IMR-90 (cell line): Measurements from ENCODE around the gene LCNL1. TPM values are rescaled to one million over a fixed set of nuclear protein-coding genes. Genes with fewer than 3 reads are reported as not detected.

Source experiments
- ATAC-seq: fragments of 200-7000 bp; cut with Tn5 transposase; 2 replicates; pipeline ENCODE4 v1.9.1; 2020; ENCODE audit warnings: low read depth, mild to moderate bottlenecking, moderate library complexity
- BruUV-seq: library from RNA; stranded (reverse); fragments of 400-500 nt; replicated peaks from 2 replicates; lab custom pipeline; 2021; lab: Mats Ljungman, UMichigan
- CTCF ChIA-PET: fragments of 300-600 bp; formaldehyde crosslinking; extraction: SDS; loops from one replicate; lab custom pipeline; 2021; ENCODE audit warnings: antibody characterized with exemption; lab: Yijun Ruan, JAX
- POLR2A ChIA-PET: fragments of 300-600 bp; sonication (Branson Sonifier 250); formaldehyde crosslinking; loops from one replicate; lab custom pipeline; 2022; ENCODE audit warnings: antibody characterized with exemption; ENCODE audit not compliant: unreplicated experiment; lab: Charles Lee
- DNase-seq: peaks from one replicate; pipeline ENCODE4 v3.0.0; 2013
- H2AFZ ChIP-seq: replicated peaks from 2 replicates; pipeline ENCODE3; 2013; ENCODE audit warnings: low read length, mild to moderate bottlenecking; ENCODE audit not compliant: poor library complexity
- H2AK5ac ChIP-seq: 2 replicates; pipeline ENCODE4 v1.6.1; 2013; ENCODE audit warnings: low read depth, low read length, inconsistent platforms
- H2AK9ac ChIP-seq: replicated peaks from 2 replicates; pipeline ENCODE3; 2013; ENCODE audit warnings: mild to moderate bottlenecking, low read depth, low read length, moderate library complexity; ENCODE audit not compliant: poor library complexity
- H2BK120ac ChIP-seq: 2 replicates; pipeline ENCODE4 v1.6.1; 2013; ENCODE audit warnings: low read depth, low read length, inconsistent platforms
- H2BK15ac ChIP-seq: 3 replicates; pipeline ENCODE4 v1.6.1; 2013; ENCODE audit warnings: low read depth, low read length, inconsistent platforms
- H2BK20ac ChIP-seq: 2 replicates; pipeline ENCODE4 v1.6.1; 2013; ENCODE audit warnings: low read depth, mild to moderate bottlenecking, inconsistent platforms, low read length, moderate library complexity
- H2BK5ac ChIP-seq: 2 replicates; pipeline ENCODE4 v1.6.1; 2013; ENCODE audit warnings: mild to moderate bottlenecking, low read depth, low read length, inconsistent platforms; ENCODE audit not compliant: poor library complexity, severe bottlenecking
- H3K14ac ChIP-seq: replicated peaks from 2 replicates; pipeline ENCODE4 v1.6.1; 2013; ENCODE audit warnings: low read depth, low read length, inconsistent platforms
- H3K18ac ChIP-seq: 2 replicates; pipeline ENCODE4 v1.6.1; 2013; ENCODE audit warnings: low read depth, low read length, control low read depth
- H3K23ac ChIP-seq: 2 replicates; pipeline ENCODE4 v1.6.1; 2013; ENCODE audit warnings: low read depth, low read length, inconsistent platforms
- H3K27ac ChIP-seq: 2 replicates; pipeline ENCODE4 v1.5.1; 2013; ENCODE audit warnings: mild to moderate bottlenecking, control low read depth, low read length; ENCODE audit not compliant: insufficient read depth
- H3K27me3 ChIP-seq: 2 replicates; pipeline ENCODE4 v1.6.1; 2013; ENCODE audit warnings: low read length; ENCODE audit not compliant: control insufficient read depth, insufficient read depth
- H3K36me3 ChIP-seq: 2 replicates; pipeline ENCODE4 v1.6.1; 2013; ENCODE audit warnings: low read length, mixed read lengths; ENCODE audit not compliant: control insufficient read depth, insufficient read depth
- H3K4ac ChIP-seq: 2 replicates; pipeline ENCODE4 v1.6.1; 2013; ENCODE audit warnings: low read depth, low read length, inconsistent platforms
- H3K4me1 ChIP-seq: 2 replicates; pipeline ENCODE4 v1.6.1; 2013; ENCODE audit warnings: low read length, mixed read lengths; ENCODE audit not compliant: control insufficient read depth, insufficient read depth
- H3K4me2 ChIP-seq: 2 replicates; pipeline ENCODE4 v1.6.1; 2013; ENCODE audit warnings: low read depth, mild to moderate bottlenecking, control low read depth, low read length, moderate library complexity
- H3K4me3 ChIP-seq: 2 replicates; pipeline ENCODE4 v1.5.1; 2013; ENCODE audit warnings: low read depth, mild to moderate bottlenecking, control low read depth, low read length, moderate library complexity; ENCODE audit not compliant: insufficient read depth
- H3K56ac ChIP-seq: 2 replicates; pipeline ENCODE4 v1.6.1; 2013; ENCODE audit warnings: low read length, inconsistent platforms; ENCODE audit not compliant: insufficient read depth; ENCODE audit errors: extremely low read depth
- H3K79me1 ChIP-seq, 2 experiments: 2 replicates each; pipeline ENCODE4 v1.6.1; 2013; ENCODE audit warnings: low read length in 2 of 2, inconsistent platforms in 1 of 2, low read depth in 1 of 2
- H3K9ac ChIP-seq: 2 replicates; pipeline ENCODE4 v1.6.1; 2013; ENCODE audit warnings: low read depth, low read length, control low read depth
- H3K9me1 ChIP-seq: 2 replicates; pipeline ENCODE4 v1.6.1; 2013; ENCODE audit warnings: low read length, inconsistent platforms; ENCODE audit not compliant: insufficient read depth
- H3K9me3 ChIP-seq: 2 replicates; pipeline ENCODE4 v1.6.1; 2013; ENCODE audit warnings: low read length; ENCODE audit not compliant: control insufficient read depth, insufficient read depth
- H4K20me1 ChIP-seq: 2 replicates; pipeline ENCODE4 v1.6.1; 2013; ENCODE audit warnings: low read length, inconsistent platforms; ENCODE audit not compliant: insufficient read depth
- H4K5ac ChIP-seq: 2 replicates; pipeline ENCODE4 v1.6.1; 2013; ENCODE audit warnings: mild to moderate bottlenecking, low read depth, low read length, control low read depth
- H4K8ac ChIP-seq, 2 experiments: 2 replicates each; pipeline ENCODE4 v1.6.1; 2013; ENCODE audit warnings: low read depth in 2 of 2, low read length in 2 of 2, control low read depth in 1 of 2, inconsistent platforms in 1 of 2
- H4K91ac ChIP-seq: 2 replicates; pipeline ENCODE4 v1.6.1; 2013; ENCODE audit warnings: low read depth, low read length, inconsistent platforms; ENCODE audit not compliant: insufficient read depth
- BHLHE40 ChIP-seq: fragments of 150-350 bp; IDR thresholded peaks from 2 replicates; pipeline ENCODE4 v1.6.1; 2016; ENCODE audit warnings: mild to moderate bottlenecking, low read depth, low read length
- CHD1 ChIP-seq: IDR thresholded peaks from 2 replicates; pipeline ENCODE4 v1.6.1; 2012; ENCODE audit warnings: low read depth, low read length, improper control_type of control experiment
- CTCF ChIP-seq: conservative IDR thresholded peaks from 2 replicates; pipeline ENCODE4 v1.5.1; 2012; ENCODE audit warnings: mild to moderate bottlenecking, low read depth, low read length, improper control_type of control experiment
- FOS ChIP-seq: fragments of 150-350 bp; IDR thresholded peaks from 2 replicates; pipeline ENCODE4 v1.6.1; 2016; ENCODE audit warnings: low read depth, low read length
- MAFK ChIP-seq: IDR thresholded peaks from 2 replicates; pipeline ENCODE4 v1.6.1; 2012; ENCODE audit warnings: low read depth, low read length, improper control_type of control experiment
- MAZ ChIP-seq: IDR thresholded peaks from 2 replicates; pipeline ENCODE4 v1.6.1; 2012; ENCODE audit warnings: low read depth, mild to moderate bottlenecking, low read length, improper control_type of control experiment, moderate library complexity, borderline replicate concordance
- POLR2A ChIP-seq: IDR thresholded peaks from 2 replicates; pipeline ENCODE4 v1.6.1; 2012; ENCODE audit warnings: mild to moderate bottlenecking, low read depth, low read length
- RAD21 ChIP-seq: IDR thresholded peaks from 2 replicates; pipeline ENCODE4 v1.6.1; 2012; ENCODE audit warnings: low read length, improper control_type of control experiment
- RCOR1 ChIP-seq: IDR thresholded peaks from 2 replicates; pipeline ENCODE4 v1.6.1; 2012; ENCODE audit warnings: mild to moderate bottlenecking, low read length, improper control_type of control experiment; ENCODE audit not compliant: insufficient replicate concordance
- RFX5 ChIP-seq: IDR thresholded peaks from 2 replicates; pipeline ENCODE4 v1.8.0; 2012; ENCODE audit warnings: low read depth, mild to moderate bottlenecking, low read length, moderate library complexity
- SMC3 ChIP-seq: fragments of 150-350 bp; IDR thresholded peaks from 2 replicates; pipeline ENCODE4 v1.6.1; 2016; ENCODE audit warnings: low read depth, mild to moderate bottlenecking, antibody characterized with exemption, low read length, moderate library complexity
- WGBS, 2 experiments: methylation state at CpG; one replicate each; pipeline versions ENCODE4 v1.1.5 to v1.1.7; 2013; ENCODE audit warnings: missing lambda C conversion rate in 2 of 2; ENCODE audit not compliant: insufficient read length in 1 of 2; ENCODE audit errors: extremely low coverage in 2 of 2; 5-methylcytosine and 5-hydroxymethylcytosine counted together
- dilution Hi-C: fragments of 300-500 bp; cut with HindIII; formaldehyde crosslinking; loops from one replicate; pipeline ENCODE4 v1.14.3; 2018; ENCODE audit warnings: low sequenced_read_pairs; ENCODE audit not compliant: unreplicated experiment
- in situ Hi-C: fragments of 300-500 bp; cut with MboI; formaldehyde crosslinking; loops from 3 replicates; pipeline ENCODE4 v1.14.3; 2019; ENCODE audit warnings: low sequenced_read_pairs, inconsistent platforms, mixed read lengths
- intact Hi-C: fragments of 100-400 bp; cut with micrococcal nuclease; formaldehyde crosslinking; loops from 2 replicates; pipeline ENCODE4 v1.10.0; 2022
- polyA plus RNA-seq, 3 experiments: library from polyadenylated mRNA; depleted of rRNA; stranded (reverse); fragments of >200 nt; gene quantifications; 2 replicates each; pipeline ENCODE4 v1.2.3, GENCODE V29; 2012; ENCODE audit warnings: low replicate concordance in 1 of 3
- total RNA-seq: library from RNA; depleted of rRNA; stranded (reverse); fragments of >200 nt; gene quantifications from 2 replicates; pipeline ENCODE4 v1.2.3, GENCODE V29; 2012
- TF ChIP-seq, protein P1 (sequence below): fragments of 150-350 bp; IDR thresholded peaks from 2 replicates; pipeline ENCODE4 v1.6.1; 2016; ENCODE audit warnings: low read depth, mild to moderate bottlenecking, low read length, moderate library complexity, borderline replicate concordance

Gene LCNL1
- total and polyA plus RNA-seq, 2 of the 4 experiments (the other 2 are of a cell fraction), result 0.15 TPM; not detected in 1

- Histone ChIP-seq H3K9me3 (no peaks in the 10 kb centered on the region), H3K4ac (no peak overlapping the region), H2AK9ac (peak overlapping the region; percentile 65), H3K27me3 (peaks cover 2% of the 10 kb centered on the region; the same call in 1 of the 2 replicates), H2AK5ac (no peak overlapping the region), H3K18ac (no peak overlapping the region), H4K5ac (no peak overlapping the region), H2BK20ac (no peak overlapping the region), H2BK120ac (no peak overlapping the region), H3K36me3 (no peaks in the 10 kb centered on the region), H2BK5ac (no peak overlapping the region), H3K23ac (no peak overlapping the region), H3K27ac (no peak overlapping the region), H2AFZ (peak overlapping the region; percentile 11), H3K4me1 (peaks cover 5% of the 10 kb centered on the region), H3K9me1 (peaks cover 4% of the 10 kb centered on the region; the same call in 1 of the 2 replicates), H3K79me1 (peaks cover 0 to 7% of the 10 kb centered on the region in 2 experiments; a peak in 2 of 4 replicates), H4K8ac (no peak overlapping the region), H4K91ac (no peak overlapping the region), H3K9ac (no peak overlapping the region), H3K4me2 (no peak overlapping the region), H2BK15ac (no peak overlapping the region), H3K56ac (no peak overlapping the region), H3K4me3 (no peak overlapping the region), H3K14ac (no peak overlapping the region), H4K20me1 (no peaks in the 10 kb centered on the region; the same call in 1 of the 2 replicates)
- in situ Hi-C loops, result loop anchor here (10.0 kb wide), 1 partner anchor 245 kb away; no protein-coding TSS in a partner anchor
- no peak for TF ChIP-seq SMC3
- TF ChIP-seq MAFK, result no peak
- TF ChIP-seq FOS, result no peak
- no peak for TF ChIP-seq CTCF
- TF ChIP-seq RAD21, result no peak
- no peak for TF ChIP-seq MAZ
- TF ChIP-seq BHLHE40, result no peak
- TF ChIP-seq POLR2A, result no peak
- TF ChIP-seq CHD1, result no peak
- TF ChIP-seq, protein P1, sequence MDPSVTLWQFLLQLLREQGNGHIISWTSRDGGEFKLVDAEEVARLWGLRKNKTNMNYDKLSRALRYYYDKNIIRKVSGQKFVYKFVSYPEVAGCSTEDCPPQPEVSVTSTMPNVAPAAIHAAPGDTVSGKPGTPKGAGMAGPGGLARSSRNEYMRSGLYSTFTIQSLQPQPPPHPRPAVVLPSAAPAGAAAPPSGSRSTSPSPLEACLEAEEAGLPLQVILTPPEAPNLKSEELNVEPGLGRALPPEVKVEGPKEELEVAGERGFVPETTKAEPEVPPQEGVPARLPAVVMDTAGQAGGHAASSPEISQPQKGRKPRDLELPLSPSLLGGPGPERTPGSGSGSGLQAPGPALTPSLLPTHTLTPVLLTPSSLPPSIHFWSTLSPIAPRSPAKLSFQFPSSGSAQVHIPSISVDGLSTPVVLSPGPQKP, result no peak
- TF ChIP-seq RCOR1, result no peak
- TF ChIP-seq RFX5, result no peak
- intact Hi-C loops, result no loop called here
- POLR2A ChIA-PET, result no interaction called here
- no TSS peak for BruUV-seq
- DNase-seq, result no peak
- 46% methylated on average over 6 of the region's 15 CpGs; no CpG with 5 or more reads in 1 of the 2 experiments for WGBS, 2 experiments
- dilution Hi-C loops, result no loop called here
- CTCF ChIA-PET, result interaction anchor here (0.5 to 1.4 kb wide), 9 partner anchors 16 to 187 kb away, joined by 3 to 9 read pairs (median 4); partner anchors contain the start of genes AJM1, NPDC1, PAXX and SAPCD2
- ATAC-seq, result no peak
These were observed 47.2 kb downstream of the LCNL1 start for GRCh38 chr9:137030006-137030405.
